ENCODE data around the gene SLC1A5.

- TF ChIP-seq RCOR1 (IDR thresholded peaks at IDR 0.05; ENCODE audit: low read depth, low read length): no peak
- no peak for TF ChIP-seq CTCF (IDR thresholded peaks at IDR 0.05)
- TF ChIP-seq POLR2A (IDR thresholded peaks at IDR 0.05; ENCODE audit: low read length): no peak
- no peak for TF ChIP-seq NFE2L2 (conservative IDR thresholded peaks at IDR 0.05; ENCODE audit: low read length)
- no peak for TF ChIP-seq USF2 (IDR thresholded peaks at IDR 0.05)
- no peak for TF ChIP-seq ELK1 (IDR thresholded peaks at IDR 0.05; ENCODE audit: low read depth, low read length)
- TF ChIP-seq ZFP36 (IDR thresholded peaks at IDR 0.05; ENCODE audit: borderline replicate concordance, partially characterized antibody): no peak
- no peak for TF ChIP-seq EP300 (IDR thresholded peaks at IDR 0.05)
These were observed 16.0 kb downstream of the SLC1A5 start for GRCh38 chr19:46772170-46773017.

Data from A549 (cell line).